ENCODE results near the gene PRR33. TPM values are rescaled to one million over a fixed set of nuclear protein-coding genes. Genes with fewer than 3 reads are reported as not detected.

Gene PRR33
- total and polyA plus RNA-seq, 4 donors: 0.08 to 0.13 TPM; not detected in 2

DNA sequence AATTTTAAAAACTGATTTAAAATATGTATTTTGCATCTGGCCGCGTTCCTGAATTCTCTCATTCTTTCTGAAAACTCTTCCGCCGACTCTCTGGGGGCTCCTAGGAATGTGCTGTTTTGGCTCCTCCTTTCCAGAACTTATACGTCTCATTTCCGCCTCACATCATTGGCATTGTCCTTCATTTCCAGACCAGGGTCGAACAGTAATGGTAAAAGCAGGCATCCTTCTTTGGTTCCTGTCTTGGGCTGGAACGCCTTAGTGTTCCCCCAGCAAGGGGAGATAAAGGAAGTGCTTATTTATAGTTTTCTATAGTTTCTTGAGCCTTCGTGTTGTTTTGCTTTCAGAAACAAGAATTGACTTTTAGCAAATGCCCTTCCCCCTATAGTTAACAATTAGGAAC, 16.9 kb upstream of the PRR33 start:
- Histone ChIP-seq H3K4me3 (no peak overlapping the region), H3K27me3 (ENCODE audit: control insufficient read depth in 3 of 3, insufficient read depth in 3 of 3, low read length in 2 of 3) (no peaks in the 10 kb centered on the region), H3K36me3 (ENCODE audit: control insufficient read depth in 4 of 4, insufficient read depth in 4 of 4, low read length in 4 of 4) (no peaks in the 10 kb centered on the region), H3K9ac (ENCODE audit: insufficient read depth in 1 of 2, low read length in 2 of 2) (peak overlapping the region in 1 of 2 donors; percentile 30), H3K4me1 (ENCODE audit: control insufficient read depth in 5 of 5, insufficient read depth in 5 of 5, low read length in 5 of 5) (peaks cover 0 to 28% (median 4%) of the 10 kb centered on the region in 5 donors), H3K27ac (ENCODE audit: low read depth in 1 of 2, low read length in 1 of 2) (peak overlapping the region in 1 of 2 donors; percentile 85), H3K9me3 (ENCODE audit: control insufficient read depth in 4 of 4, insufficient read depth in 3 of 4, low read length in 3 of 4) (no peaks in the 10 kb centered on the region)
- ATAC-seq (ENCODE audit: insufficient read depth, low FRiP score) (no peak), DNase-seq (peak; percentile 79 to 94 (median 94))
- WGBS, 2 donors: 33 to 45% methylated on average over 9 of the region's 9 CpGs
- TF ChIP-seq, protein P1, sequence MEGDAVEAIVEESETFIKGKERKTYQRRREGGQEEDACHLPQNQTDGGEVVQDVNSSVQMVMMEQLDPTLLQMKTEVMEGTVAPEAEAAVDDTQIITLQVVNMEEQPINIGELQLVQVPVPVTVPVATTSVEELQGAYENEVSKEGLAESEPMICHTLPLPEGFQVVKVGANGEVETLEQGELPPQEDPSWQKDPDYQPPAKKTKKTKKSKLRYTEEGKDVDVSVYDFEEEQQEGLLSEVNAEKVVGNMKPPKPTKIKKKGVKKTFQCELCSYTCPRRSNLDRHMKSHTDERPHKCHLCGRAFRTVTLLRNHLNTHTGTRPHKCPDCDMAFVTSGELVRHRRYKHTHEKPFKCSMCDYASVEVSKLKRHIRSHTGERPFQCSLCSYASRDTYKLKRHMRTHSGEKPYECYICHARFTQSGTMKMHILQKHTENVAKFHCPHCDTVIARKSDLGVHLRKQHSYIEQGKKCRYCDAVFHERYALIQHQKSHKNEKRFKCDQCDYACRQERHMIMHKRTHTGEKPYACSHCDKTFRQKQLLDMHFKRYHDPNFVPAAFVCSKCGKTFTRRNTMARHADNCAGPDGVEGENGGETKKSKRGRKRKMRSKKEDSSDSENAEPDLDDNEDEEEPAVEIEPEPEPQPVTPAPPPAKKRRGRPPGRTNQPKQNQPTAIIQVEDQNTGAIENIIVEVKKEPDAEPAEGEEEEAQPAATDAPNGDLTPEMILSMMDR (IDR thresholded peaks at IDR 0.05; ENCODE audit: control extremely low read depth, extremely low read depth): no peak

DNA sequence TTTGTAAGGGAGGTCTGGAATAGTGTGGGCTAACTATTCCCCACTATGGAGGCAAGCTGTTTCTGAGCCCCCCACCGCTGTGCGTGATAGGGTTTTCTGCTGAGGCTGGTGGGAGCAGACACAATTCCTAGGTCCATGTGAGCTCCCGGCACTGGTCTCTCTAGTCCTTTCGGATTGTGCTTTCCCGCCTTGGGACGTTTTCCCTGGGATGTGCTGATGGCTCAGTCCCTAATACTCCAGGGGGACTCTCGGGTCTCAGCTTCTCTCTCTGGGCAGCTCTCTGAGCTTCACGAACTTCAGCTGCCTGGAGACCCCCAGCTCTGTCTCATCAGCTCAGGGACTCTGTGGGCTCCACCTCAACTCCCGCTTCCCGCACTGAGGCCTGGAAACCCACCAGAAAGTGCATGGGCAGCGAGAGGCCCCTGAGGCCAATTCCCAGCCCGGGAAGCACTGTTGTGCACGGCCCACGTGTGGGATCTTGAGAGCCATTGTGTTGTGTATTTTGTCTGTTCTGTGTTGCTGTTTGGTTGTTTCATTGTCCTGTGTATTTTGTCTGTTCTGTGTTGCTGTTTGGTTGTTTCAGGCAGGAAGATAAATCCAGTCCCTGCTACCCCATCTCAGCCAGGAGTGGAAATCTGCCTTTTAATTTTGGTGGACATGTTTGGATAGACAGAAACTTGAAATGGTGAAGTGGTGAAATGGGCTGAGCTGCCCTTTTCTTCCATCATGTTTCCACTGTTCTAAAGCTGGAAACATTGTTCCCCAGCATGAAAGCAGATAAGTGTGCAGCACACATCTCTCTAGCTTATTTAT, 15.1 kb upstream of the PRR33 start:
- peak overlapping the region in 1 of 2 donors; percentile 28 for H3K9ac ChIP-seq (ENCODE audit: insufficient read depth in 1 of 2, low read length in 2 of 2)
- TF ChIP-seq, protein P1 (IDR thresholded peaks at IDR 0.05; ENCODE audit: control extremely low read depth, extremely low read depth): no peak
- 80 to 85% methylated on average over 14 of the region's 14 CpGs for WGBS, 2 donors
- ATAC-seq (ENCODE audit: insufficient read depth, low FRiP score) (no peak), DNase-seq (no peak)
- H3K27me3 ChIP-seq (ENCODE audit: control insufficient read depth in 3 of 3, insufficient read depth in 3 of 3, low read length in 2 of 3): no peaks in the 10 kb centered on the region
- no peaks in the 10 kb centered on the region for H3K9me3 ChIP-seq (ENCODE audit: control insufficient read depth in 4 of 4, insufficient read depth in 3 of 4, low read length in 3 of 4)
- H3K4me3 ChIP-seq: no peak overlapping the region
- H3K27ac ChIP-seq (ENCODE audit: low read depth in 1 of 2, low read length in 1 of 2): peak overlapping the region in 1 of 2 donors; percentile 28
- no peaks in the 10 kb centered on the region for H3K36me3 ChIP-seq (ENCODE audit: control insufficient read depth in 4 of 4, insufficient read depth in 4 of 4, low read length in 4 of 4)
- peaks cover 0 to 32% (median 4%) of the 10 kb centered on the region in 5 donors for H3K4me1 ChIP-seq (ENCODE audit: control insufficient read depth in 5 of 5, insufficient read depth in 5 of 5, low read length in 5 of 5)

DNA sequence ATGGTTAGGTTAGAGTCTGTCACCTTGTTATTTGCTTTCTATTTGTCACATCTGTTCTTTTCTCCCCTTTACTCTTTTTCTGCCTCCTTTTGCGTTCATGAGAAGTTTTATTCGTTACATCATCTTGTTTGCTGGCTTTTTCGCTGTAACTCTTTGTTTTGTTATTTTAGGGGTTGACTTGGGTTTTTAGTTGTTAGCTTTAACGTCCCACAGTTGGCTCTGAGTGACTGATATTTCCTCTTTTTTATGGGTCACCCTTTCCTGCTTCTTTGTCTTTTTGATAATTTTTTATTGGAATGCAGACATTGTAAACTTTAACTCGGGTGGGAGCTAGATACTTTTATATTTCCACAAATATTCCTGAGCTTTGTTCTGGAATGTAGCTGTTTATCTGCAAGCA, 14.5 kb upstream of the PRR33 start:
- Histone ChIP-seq H3K9ac (ENCODE audit: insufficient read depth in 1 of 2, low read length in 2 of 2) (no peak overlapping the region), H3K4me1 (ENCODE audit: control insufficient read depth in 5 of 5, insufficient read depth in 5 of 5, low read length in 5 of 5) (peaks cover 0 to 32% (median 4%) of the 10 kb centered on the region in 5 donors), H3K9me3 (ENCODE audit: control insufficient read depth in 4 of 4, insufficient read depth in 3 of 4, low read length in 3 of 4) (no peaks in the 10 kb centered on the region), H3K27ac (ENCODE audit: low read depth in 1 of 2, low read length in 1 of 2) (peak overlapping the region in 1 of 2 donors; percentile 28), H3K36me3 (ENCODE audit: control insufficient read depth in 4 of 4, insufficient read depth in 4 of 4, low read length in 4 of 4) (no peaks in the 10 kb centered on the region), H3K4me3 (no peak overlapping the region), H3K27me3 (ENCODE audit: control insufficient read depth in 3 of 3, insufficient read depth in 3 of 3, low read length in 2 of 3) (no peaks in the 10 kb centered on the region)
- TF ChIP-seq, protein P1 (IDR thresholded peaks at IDR 0.05; ENCODE audit: control extremely low read depth, extremely low read depth): no peak
- ATAC-seq (ENCODE audit: insufficient read depth, low FRiP score) (no peak), DNase-seq (peak in 1 of 3 donors; percentile 45)
- WGBS, 2 donors: 23 to 31% methylated on average over 5 of the region's 5 CpGs
